GM08714 (cell line): ENCODE measurements around the gene RIPOR1.
A peak's percentile ranks its signal among the peaks of the same experiment; 100 is the strongest.
"Not testable (repeated sequence)": the region's sequence is repeated elsewhere in the genome, so short reads cannot be mapped to it uniquely, and the experiment has no call there.

Experiments
- H3K4me3 ChIP-seq: fragments of 200-500 bp; sonication (Bioruptor generic); 2 replicates; pipeline ENCODE4 v1.5.1; 2014; ENCODE audit warnings: mild to moderate bottlenecking, low read length, inconsistent platforms
- ZNF274 ChIP-seq: IDR thresholded peaks from 2 replicates; pipeline ENCODE4 v1.6.1; 2012; ENCODE audit warnings: mild to moderate bottlenecking, low read depth, low read length

RIPOR1 gene

GRCh38 chr16:67528222-67528869 is at the start of gene RIPOR1:
Gene RIPOR1, plus strand, starts transcription at chr16:67528829. Its CDS starts 9,618 bp downstream, at chr16:67538447.
- no peak for TF ChIP-seq ZNF274
- H3K4me3 ChIP-seq, result peak within 1 kb of the TSS; percentile 66; the same call in 1 of the 2 replicates

- peak within 1 kb of the TSS; percentile 92 for H3K4me3 ChIP-seq
- TF ChIP-seq ZNF274, result no peak
These were observed 47.6 kb upstream of the RIPOR1 start, which contains the start of gene ATP6V0D1 for GRCh38 chr16:67480833-67481560. Gene ATP6V0D1, minus strand, starts transcription at chr16:67481157. Its CDS starts 71 bp downstream, at chr16:67481086.

DNA sequence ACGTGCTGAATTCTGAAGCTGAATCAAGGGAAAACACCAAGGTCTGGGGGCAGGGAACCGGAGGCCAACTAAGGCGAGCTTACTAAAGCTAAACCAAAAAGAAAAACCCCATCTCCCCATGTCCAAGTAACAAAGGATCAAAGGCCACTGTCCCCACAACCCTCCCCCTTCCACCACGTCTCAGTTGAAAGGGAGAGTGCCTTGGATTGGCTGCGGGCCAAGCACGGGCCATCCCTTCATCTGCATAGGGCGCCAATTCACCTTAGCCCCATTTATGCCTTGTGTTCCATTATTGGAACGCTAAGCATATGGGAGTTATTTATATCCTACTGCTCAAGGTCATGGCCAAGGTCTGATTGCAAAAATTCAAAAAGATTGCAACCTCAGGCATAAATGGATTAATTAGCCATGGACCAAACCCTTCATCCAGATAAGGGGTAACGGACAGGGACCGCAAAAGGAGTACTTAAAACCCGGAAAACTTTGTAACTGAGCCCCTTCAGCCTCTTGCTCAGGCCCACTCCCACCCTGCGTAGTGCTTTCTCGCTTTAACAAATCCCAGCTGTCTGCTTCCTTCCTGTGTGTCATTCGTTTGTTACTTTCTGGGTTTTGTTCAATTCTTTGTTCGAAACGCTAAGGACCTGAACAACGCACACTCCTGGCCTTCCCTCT is 46.9 kb upstream of the RIPOR1 start:
- no peak for TF ChIP-seq ZNF274
- peak overlapping the region; percentile 81 for H3K4me3 ChIP-seq

DNA sequence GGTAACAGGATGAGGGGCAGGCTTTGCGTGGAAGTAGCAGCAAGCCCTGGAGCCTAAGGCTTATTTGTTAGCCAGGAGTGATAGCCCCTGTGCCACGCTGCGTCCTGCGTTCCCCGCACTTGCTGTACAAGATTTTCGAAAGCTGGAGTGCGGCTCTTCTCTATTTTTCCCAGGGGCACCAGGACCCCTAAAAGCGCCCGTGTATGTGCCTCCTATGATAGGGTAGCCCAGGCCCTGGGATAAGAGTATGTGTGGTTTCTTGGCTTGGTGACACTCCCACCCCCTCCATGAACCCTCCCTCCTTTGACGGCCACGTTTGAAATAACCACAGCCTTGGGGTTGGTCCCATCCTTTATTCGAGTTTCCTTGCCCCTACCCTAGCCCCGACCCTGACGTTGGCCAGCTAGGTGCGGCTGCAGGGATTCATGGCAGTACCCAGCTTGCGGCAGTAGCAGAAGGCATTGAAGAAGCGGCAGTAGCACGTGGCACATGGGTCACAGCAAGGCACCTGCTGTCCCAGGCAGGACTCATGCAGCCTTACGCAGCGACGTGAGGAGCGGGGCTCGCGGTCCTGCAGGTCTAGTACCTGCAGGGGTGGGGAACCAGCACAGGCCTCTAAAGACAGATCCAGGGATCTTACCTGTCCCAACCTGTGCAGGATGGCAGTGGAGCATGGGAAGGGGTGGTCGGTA is 46.2 kb upstream of the RIPOR1 start:
- TF ChIP-seq ZNF274, result no peak
- H3K4me3 ChIP-seq, result peak overlapping the region; percentile 81

GRCh38 chr16:67483150-67483549 is 45.5 kb upstream of the RIPOR1 start, which contains the start of gene AGRP:
Gene AGRP, minus strand, starts transcription at chr16:67483547. Its CDS starts 149 bp downstream, at chr16:67483398.
- no peak for TF ChIP-seq ZNF274
- H3K4me3 ChIP-seq, result peak within 1 kb of the TSS; percentile 81; the same call in 1 of the 2 replicates

DNA sequence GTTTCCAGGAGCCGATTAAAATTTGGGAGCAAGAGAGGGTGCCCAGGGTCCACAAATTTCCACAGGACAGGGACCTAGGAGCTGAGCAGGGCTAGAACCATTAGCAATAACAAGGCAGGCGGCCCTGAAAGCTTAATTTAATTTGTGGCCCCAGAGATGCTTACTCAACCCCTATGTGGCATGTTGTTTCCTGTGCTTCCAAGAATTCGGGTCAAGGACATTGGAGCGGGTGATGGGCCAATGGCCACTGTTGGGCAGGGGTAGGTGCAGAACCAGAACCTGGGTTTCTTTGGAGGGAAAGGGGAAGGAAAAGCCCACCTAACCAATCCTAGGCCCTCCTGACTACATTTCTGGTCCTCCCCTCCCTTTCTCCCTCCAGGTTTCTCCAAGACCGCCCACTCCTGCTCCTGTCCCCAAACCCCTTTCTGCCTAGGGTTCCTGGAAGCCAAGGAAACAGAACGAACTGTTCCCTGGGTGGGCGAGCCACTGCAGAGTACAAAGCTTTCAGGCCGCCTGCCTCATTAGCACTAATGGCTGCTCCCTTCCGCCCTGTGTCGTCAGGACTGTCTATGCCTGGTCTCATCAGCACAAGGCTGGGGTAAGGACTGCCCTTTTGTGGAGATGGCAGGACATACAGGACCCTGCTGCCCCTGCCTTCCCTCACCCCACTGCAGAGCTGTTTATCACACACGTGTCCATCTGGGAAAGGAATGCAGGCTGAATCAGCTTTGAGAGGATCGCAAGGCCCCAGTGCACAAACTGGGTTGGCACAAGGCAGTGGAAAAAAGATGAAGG is 44.7 kb upstream of the RIPOR1 start:
- no peak overlapping the region for H3K4me3 ChIP-seq
- TF ChIP-seq ZNF274, result no peak

GRCh38 chr16:67486805-67487204 is 41.8 kb upstream of the RIPOR1 start:
- no peak for TF ChIP-seq ZNF274
- H3K4me3 ChIP-seq, result no peak overlapping the region

DNA sequence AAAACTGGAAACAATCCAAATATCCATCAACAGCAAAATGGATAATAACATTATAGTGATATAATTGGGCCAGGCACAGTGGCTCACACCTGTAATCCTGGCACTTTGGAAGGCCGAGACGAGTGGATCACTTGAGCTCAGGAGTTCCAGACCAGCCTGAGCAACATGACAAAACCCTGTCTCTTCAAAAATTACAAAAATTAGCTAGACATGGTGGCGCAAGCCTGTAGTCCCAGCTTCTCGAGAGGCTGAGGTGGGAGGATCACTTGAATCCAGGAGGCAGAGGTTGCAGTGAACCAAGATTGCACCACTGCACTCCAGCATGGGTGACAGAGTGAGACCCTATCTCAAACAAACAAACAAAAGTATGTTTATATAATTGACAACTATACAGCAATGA is 41.1 kb upstream of the RIPOR1 start:
- not testable (repeated sequence) for H3K4me3 ChIP-seq

GRCh38 chr16:67489401-67490083 is 39.1 kb upstream of the RIPOR1 start:
- peak overlapping the region; percentile 1; the same call in 1 of the 2 replicates for H3K4me3 ChIP-seq
- no peak for TF ChIP-seq ZNF274

- TF ChIP-seq ZNF274, result no peak
- no peak overlapping the region for H3K4me3 ChIP-seq
These were observed 38.1 kb upstream of the RIPOR1 start for GRCh38 chr16:67490335-67491096.

GRCh38 chr16:67499106-67499505 is 29.5 kb upstream of the RIPOR1 start:
- no peak for TF ChIP-seq ZNF274
- H3K4me3 ChIP-seq, result no peak overlapping the region
